BLaER1 (cell line): ENCODE data around the gene CCDC150.
"Not testable (repeated sequence)": the region's sequence is repeated elsewhere in the genome, so short reads cannot be mapped to it uniquely, and the experiment has no call there.

ENCODE experiments used
- H3K27ac ChIP-seq: shearing (Covaris generic); formaldehyde crosslinking; 2 replicates; pipeline ENCODE4 v1.8.1; 2022
- H3K27me3 ChIP-seq: shearing (Covaris generic); formaldehyde crosslinking; 2 replicates; pipeline ENCODE4 v1.8.1; 2022
- H3K36me3 ChIP-seq: shearing (Covaris generic); formaldehyde crosslinking; 2 replicates; pipeline ENCODE4 v1.8.1; 2022
- H3K4me1 ChIP-seq: shearing (Covaris generic); formaldehyde crosslinking; 2 replicates; pipeline ENCODE4 v1.8.1; 2022
- H3K4me2 ChIP-seq: shearing (Covaris generic); formaldehyde crosslinking; 2 replicates; pipeline ENCODE4 v1.8.1; 2022
- H3K4me3 ChIP-seq: shearing (Covaris generic); formaldehyde crosslinking; 2 replicates; pipeline ENCODE4 v1.8.1; 2022
- H3K9ac ChIP-seq: shearing (Covaris generic); formaldehyde crosslinking; 2 replicates; pipeline ENCODE4 v1.8.1; 2022
- H3K9me3 ChIP-seq: shearing (Covaris generic); formaldehyde crosslinking; 2 replicates; pipeline ENCODE4 v1.8.1; 2022
- H4K20me1 ChIP-seq: shearing (Covaris generic); formaldehyde crosslinking; 2 replicates; pipeline ENCODE4 v1.8.1; 2022
- Cebpa-rat ChIP-seq: shearing (Covaris generic); IDR thresholded peaks from 2 replicates; pipeline ENCODE4 v1.8.1; 2022

Gene CCDC150

DNA sequence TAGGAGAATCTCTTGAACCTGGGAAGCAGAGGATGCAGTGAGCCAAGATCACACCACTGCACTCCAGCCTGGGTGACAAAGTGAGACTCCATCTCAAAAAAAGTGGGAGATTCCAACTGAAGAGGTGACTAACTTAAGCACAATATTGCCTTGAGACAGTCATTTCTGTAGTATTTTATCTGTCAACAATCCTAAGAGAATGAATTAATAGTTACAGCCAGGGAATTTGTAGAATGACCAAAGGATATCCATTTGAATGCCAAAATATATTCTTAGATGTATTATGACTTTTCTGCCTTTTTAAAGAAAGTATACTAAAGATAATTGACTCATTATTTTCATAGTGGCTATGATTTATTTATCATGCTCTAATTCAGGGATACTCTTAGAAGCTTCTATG lies 40.7 kb upstream of the CCDC150 start:
- Histone ChIP-seq H3K9ac (no peak overlapping the region), H3K36me3 (no peaks in the 10 kb centered on the region), H3K4me3 (no peak overlapping the region), H3K4me2 (no peak overlapping the region), H3K27me3 (peaks cover 10% of the 10 kb centered on the region), H3K4me1 (no peaks in the 10 kb centered on the region), H3K9me3 (no peaks in the 10 kb centered on the region), H4K20me1 (no peaks in the 10 kb centered on the region), H3K27ac (no peak overlapping the region)
- TF ChIP-seq Cebpa-rat, result no peak

DNA sequence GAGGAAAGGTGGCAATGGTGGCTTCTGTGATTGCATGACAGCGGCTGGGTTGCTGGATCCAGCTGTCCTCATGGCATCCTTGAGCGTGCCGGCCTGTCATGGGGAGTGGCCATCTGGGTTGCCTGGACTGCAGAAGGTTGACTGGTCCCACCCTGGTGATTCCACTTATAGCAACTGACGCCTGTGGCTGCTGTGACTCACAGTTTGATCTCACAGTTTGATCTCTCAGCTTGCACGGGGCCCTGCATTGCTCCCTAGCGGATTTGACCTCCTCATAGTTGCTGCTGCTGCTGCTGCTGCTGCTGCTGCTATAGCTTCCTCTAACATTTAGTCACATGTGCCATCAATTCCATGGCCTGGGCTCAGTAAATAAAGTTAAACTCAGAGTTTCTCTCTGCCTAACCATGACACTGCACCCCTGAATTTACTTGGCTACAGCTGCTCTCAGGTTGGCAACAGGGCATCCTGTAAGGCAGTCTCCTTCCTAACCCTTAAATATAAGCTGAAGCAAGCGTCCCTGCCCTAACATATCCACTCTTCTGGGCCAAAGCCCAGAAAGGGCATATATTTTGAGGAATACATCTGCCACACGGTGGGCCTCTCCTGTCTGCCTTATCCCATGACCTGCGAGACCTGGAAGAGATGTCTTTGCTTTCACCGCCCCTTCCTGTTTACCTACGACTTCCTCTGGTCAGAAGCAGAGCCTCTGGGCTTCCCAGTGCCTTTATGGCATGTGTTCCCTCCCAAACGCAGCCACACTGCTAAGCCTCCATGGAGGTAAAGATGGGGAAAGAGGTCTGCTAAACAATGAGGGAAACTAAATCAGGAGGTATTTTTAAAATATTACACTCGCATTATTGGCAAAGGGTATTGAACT lies 37.8 kb upstream of the CCDC150 start:
- Histone ChIP-seq H3K9me3 (no peaks in the 10 kb centered on the region), H3K9ac (no peak overlapping the region), H3K27me3 (no peaks in the 10 kb centered on the region), H4K20me1 (no peaks in the 10 kb centered on the region), H3K4me3 (no peak overlapping the region), H3K27ac (no peak overlapping the region), H3K4me1 (no peaks in the 10 kb centered on the region), H3K36me3 (no peaks in the 10 kb centered on the region), H3K4me2 (no peak overlapping the region)
- TF ChIP-seq Cebpa-rat, result no peak

DNA sequence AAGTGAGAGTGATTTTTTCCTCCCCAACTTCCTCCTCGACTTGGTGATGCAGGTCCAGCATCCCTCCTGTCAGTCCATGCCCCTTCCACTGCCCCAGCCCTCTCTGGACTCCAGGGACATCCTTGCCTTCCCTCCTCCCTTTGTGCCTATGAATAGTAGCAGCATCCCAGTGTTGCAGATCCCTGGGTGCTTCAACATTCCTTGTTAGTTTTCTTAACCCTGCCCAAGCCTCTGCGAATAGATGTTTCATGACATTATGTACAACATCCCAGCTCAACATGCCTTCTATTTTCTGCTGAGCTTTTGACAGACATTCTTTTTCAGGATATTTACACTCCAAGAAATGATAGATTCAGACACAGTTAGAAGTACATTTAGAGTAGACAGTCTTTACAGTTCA lies 35.3 kb upstream of the CCDC150 start:
- no peak overlapping the region for H3K4me3 ChIP-seq
- no peaks in the 10 kb centered on the region for H3K4me1 ChIP-seq
- no peaks in the 10 kb centered on the region for H4K20me1 ChIP-seq
- H3K9me3 ChIP-seq, result no peaks in the 10 kb centered on the region
- H3K4me2 ChIP-seq, result no peak overlapping the region
- no peaks in the 10 kb centered on the region for H3K36me3 ChIP-seq
- no peak for TF ChIP-seq Cebpa-rat
- no peak overlapping the region for H3K27ac ChIP-seq
- no peaks in the 10 kb centered on the region for H3K27me3 ChIP-seq
- H3K9ac ChIP-seq, result no peak overlapping the region

DNA sequence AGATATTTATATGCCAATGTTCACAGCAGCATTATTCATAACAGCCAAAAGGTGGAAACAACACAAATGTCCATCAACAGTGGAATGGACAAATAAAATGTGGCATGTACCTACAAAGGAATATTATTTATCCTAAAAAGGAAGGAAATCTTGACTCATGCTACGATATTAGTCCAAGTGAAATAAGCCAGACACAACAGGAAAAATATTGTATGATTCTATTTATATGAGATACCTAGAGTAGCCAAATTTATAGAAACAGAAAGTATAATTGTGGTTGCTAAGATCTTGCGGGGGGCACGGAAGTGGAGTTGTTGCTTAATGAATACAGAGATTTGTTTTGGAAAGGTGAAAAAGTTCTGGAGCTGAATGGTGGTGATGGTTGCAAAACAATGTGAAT lies 33.0 kb upstream of the CCDC150 start:
- Histone ChIP-seq H3K9me3 (no peaks in the 10 kb centered on the region), H3K4me3 (no peak overlapping the region), H3K27me3 (no peaks in the 10 kb centered on the region), H3K4me2 (no peak overlapping the region), H3K4me1 (no peaks in the 10 kb centered on the region), H3K36me3 (no peaks in the 10 kb centered on the region), H3K9ac (no peak overlapping the region), H3K27ac (no peak overlapping the region), H4K20me1 (no peaks in the 10 kb centered on the region)
- no peak for TF ChIP-seq Cebpa-rat

DNA sequence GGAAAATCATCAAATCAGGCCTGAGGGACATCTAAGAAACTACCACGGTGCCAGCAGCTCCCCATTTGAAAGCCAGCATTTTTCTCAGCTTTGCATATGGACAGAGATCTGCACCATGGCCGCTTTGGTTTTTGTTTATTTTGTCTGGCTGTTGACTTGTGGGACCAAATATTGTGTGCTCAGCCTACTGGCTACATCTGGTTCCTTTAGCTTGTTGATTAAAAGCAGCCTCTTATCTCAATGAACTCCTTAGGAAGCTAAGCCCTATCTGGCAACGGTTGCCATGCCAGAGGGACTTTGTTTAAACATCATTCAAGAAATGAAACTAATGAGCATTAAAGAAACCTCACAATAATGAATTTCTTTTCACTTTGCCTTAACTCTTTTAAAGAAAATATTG lies 32.4 kb upstream of the CCDC150 start:
- H4K20me1 ChIP-seq, result no peaks in the 10 kb centered on the region
- no peak overlapping the region for H3K27ac ChIP-seq
- no peak overlapping the region for H3K4me2 ChIP-seq
- no peaks in the 10 kb centered on the region for H3K4me1 ChIP-seq
- TF ChIP-seq Cebpa-rat, result no peak
- no peaks in the 10 kb centered on the region for H3K36me3 ChIP-seq
- no peak overlapping the region for H3K9ac ChIP-seq
- H3K27me3 ChIP-seq, result no peaks in the 10 kb centered on the region
- no peak overlapping the region for H3K4me3 ChIP-seq
- H3K9me3 ChIP-seq, result no peaks in the 10 kb centered on the region

DNA sequence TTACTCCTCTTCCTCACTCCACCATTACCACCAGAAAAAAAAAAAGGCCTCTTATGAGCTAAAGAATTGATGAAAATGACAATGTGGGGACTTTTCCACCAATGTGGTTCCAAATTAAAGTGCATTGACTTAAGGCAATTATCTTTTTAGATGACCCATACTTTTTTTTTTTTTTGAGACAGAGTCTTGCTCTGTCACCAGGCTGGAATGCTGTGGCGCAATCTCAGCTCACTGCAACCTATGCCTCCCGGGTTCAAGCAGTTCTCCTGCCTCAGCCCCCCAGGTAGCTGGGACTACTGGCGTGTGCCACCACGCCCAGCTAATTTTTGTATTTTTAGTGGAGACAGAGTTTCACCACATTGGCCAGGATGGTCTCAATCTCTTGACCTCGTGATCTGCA lies 31.6 kb upstream of the CCDC150 start:
- H3K4me2 ChIP-seq, H4K20me1 ChIP-seq, H3K4me1 ChIP-seq, H3K27me3 ChIP-seq, H3K27ac ChIP-seq, H3K9me3 ChIP-seq, H3K4me3 ChIP-seq, H3K9ac ChIP-seq, H3K36me3 ChIP-seq: not testable (repeated sequence)

DNA sequence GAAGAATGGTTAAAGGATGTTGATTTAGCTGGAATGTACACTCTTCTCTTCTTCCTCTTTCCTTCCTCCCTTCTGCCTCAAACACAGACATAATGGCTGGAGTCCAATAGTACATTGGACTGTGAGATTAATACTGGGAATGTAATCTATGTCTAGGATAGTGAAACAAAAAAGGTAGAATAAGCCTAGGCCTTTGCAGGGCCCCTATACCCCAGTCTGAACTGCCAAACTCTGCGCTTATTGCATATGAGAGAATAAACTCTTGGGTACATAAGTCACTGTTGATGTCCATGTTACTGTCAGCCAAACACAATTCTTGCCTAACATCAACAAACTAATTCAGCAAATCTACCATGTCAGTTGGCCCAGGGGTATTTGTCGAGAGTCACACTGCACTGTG lies 29.7 kb upstream of the CCDC150 start:
- no peaks in the 10 kb centered on the region for H3K27me3 ChIP-seq
- H3K4me2 ChIP-seq, result no peak overlapping the region
- no peaks in the 10 kb centered on the region for H3K36me3 ChIP-seq
- no peaks in the 10 kb centered on the region for H4K20me1 ChIP-seq
- no peaks in the 10 kb centered on the region for H3K4me1 ChIP-seq
- H3K4me3 ChIP-seq, result no peak overlapping the region
- H3K9me3 ChIP-seq, result no peaks in the 10 kb centered on the region
- no peak overlapping the region for H3K9ac ChIP-seq
- no peak overlapping the region for H3K27ac ChIP-seq
- TF ChIP-seq Cebpa-rat, result no peak

DNA sequence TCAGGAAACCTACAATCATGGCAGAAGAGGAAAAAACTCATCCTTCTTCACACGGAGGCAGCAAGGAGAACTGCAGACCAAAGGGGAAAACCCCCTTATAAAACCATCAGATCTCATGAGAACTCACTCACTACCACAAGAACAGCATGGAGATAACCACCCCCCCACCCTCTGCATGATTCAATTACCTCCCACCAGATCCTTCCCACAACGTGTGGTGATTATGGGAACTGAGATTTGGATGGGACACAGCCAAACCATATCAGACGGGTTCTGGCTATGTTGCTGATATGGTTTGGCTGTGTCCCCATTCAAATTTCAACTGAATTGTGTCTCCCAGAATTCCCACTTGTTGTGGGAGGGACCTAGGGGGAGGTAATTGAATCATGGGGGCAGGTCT lies 28.7 kb upstream of the CCDC150 start:
- Histone ChIP-seq H3K27me3 (no peaks in the 10 kb centered on the region), H3K36me3 (no peaks in the 10 kb centered on the region), H3K4me3 (no peak overlapping the region), H3K9me3 (no peaks in the 10 kb centered on the region), H3K9ac (no peak overlapping the region), H3K4me1 (no peaks in the 10 kb centered on the region), H3K27ac (no peak overlapping the region), H4K20me1 (no peaks in the 10 kb centered on the region), H3K4me2 (no peak overlapping the region)
- no peak for TF ChIP-seq Cebpa-rat

DNA sequence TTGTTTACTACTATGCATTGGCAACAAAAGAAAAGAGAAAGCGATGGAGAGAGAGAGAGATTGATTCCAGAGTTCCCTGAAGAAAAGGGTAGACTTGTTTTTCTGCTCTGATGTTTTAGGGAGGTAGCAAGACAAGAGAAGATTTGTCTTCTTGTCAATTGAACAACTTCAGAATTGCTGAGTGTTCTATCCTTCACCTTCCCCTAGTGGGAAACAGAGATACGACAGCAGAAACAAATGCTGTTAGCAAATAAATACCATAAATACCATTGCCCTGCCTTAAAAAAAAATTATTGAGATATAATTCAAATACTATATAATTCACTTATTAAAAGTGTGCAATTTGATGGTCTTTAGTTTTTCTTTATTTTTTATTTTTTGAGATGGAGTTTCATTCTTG lies 26.2 kb upstream of the CCDC150 start:
- no peak overlapping the region for H3K9ac ChIP-seq
- H3K27ac ChIP-seq, result no peak overlapping the region
- no peaks in the 10 kb centered on the region for H3K4me1 ChIP-seq
- H3K9me3 ChIP-seq, result no peaks in the 10 kb centered on the region
- TF ChIP-seq Cebpa-rat, result no peak
- no peak overlapping the region for H3K4me2 ChIP-seq
- H3K4me3 ChIP-seq, result no peak overlapping the region
- H3K27me3 ChIP-seq, result no peaks in the 10 kb centered on the region
- no peaks in the 10 kb centered on the region for H4K20me1 ChIP-seq
- no peaks in the 10 kb centered on the region for H3K36me3 ChIP-seq

DNA sequence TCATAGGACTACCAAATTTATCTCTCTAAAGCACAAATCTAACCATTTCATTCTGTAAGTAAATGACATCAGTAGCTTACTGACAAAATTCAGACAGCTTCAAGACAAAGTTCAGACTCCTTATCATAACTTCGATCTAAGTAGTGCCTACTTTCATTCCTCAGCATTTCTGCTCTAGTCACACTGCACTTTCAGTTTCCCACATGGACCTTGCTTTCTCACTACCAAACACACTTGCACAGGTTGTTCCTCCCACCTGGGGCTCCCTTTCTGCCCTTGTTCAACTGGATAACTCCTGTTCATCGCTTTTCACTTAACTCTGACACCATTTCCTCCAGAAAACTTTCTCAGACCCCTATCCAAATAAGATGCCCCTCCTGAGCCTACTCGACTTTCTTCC lies 22.1 kb upstream of the CCDC150 start:
- Histone ChIP-seq H4K20me1 (no peaks in the 10 kb centered on the region), H3K27me3 (no peaks in the 10 kb centered on the region), H3K4me1 (no peaks in the 10 kb centered on the region), H3K27ac (no peak overlapping the region), H3K36me3 (no peaks in the 10 kb centered on the region), H3K4me3 (no peak overlapping the region), H3K9ac (no peak overlapping the region), H3K4me2 (no peak overlapping the region), H3K9me3 (no peaks in the 10 kb centered on the region)
- TF ChIP-seq Cebpa-rat, result no peak

DNA sequence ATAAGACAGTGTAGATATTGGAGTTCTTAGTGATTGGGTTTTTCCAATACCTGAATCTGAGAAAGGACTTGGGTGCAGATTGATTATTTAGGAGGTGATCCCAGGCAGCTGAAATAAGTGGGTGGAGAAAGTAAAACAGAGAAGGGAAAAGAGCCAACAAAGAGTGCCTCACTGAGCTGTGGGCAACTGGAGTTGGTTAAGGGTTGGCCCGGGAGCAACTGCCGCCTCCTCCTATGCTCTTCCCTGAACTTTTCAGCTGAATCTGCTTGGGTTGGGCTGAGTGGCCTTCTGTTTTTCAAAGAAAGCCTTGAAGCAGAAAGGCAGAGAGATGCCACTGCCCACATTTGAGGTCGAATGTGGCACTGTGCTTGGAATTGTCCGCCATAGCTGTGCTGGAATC lies 20.9 kb upstream of the CCDC150 start:
- Histone ChIP-seq H3K4me2 (no peak overlapping the region), H3K4me3 (no peak overlapping the region), H3K9ac (no peak overlapping the region), H3K9me3 (no peaks in the 10 kb centered on the region), H3K27ac (no peak overlapping the region), H3K27me3 (no peaks in the 10 kb centered on the region), H3K36me3 (no peaks in the 10 kb centered on the region), H3K4me1 (no peaks in the 10 kb centered on the region), H4K20me1 (no peaks in the 10 kb centered on the region)
- TF ChIP-seq Cebpa-rat, result no peak
